IMR-90 (cell line): Measurements from ENCODE around the gene STAP1. TPM values are rescaled to one million over a fixed set of nuclear protein-coding genes. Genes with fewer than 3 reads are reported as not detected.
A peak's percentile ranks its signal among the peaks of the same experiment; 100 is the strongest.

Experiments used
- ATAC-seq: fragments of 200-7000 bp; cut with Tn5 transposase; 2 replicates; pipeline ENCODE4 v1.9.1; 2020; ENCODE audit warnings: low read depth, mild to moderate bottlenecking, moderate library complexity
- BruUV-seq: library from RNA; stranded (reverse); fragments of 400-500 nt; replicated peaks from 2 replicates; lab custom pipeline; 2021; lab: Mats Ljungman, UMichigan
- CTCF ChIA-PET: fragments of 300-600 bp; formaldehyde crosslinking; extraction: SDS; loops from one replicate; lab custom pipeline; 2021; ENCODE audit warnings: antibody characterized with exemption; lab: Yijun Ruan, JAX
- POLR2A ChIA-PET: fragments of 300-600 bp; sonication (Branson Sonifier 250); formaldehyde crosslinking; loops from one replicate; lab custom pipeline; 2022; ENCODE audit warnings: antibody characterized with exemption; ENCODE audit not compliant: unreplicated experiment; lab: Charles Lee
- DNase-seq: peaks from one replicate; pipeline ENCODE4 v3.0.0; 2013
- H2AFZ ChIP-seq: replicated peaks from 2 replicates; pipeline ENCODE3; 2013; ENCODE audit warnings: low read length, mild to moderate bottlenecking; ENCODE audit not compliant: poor library complexity
- H2AK5ac ChIP-seq: 2 replicates; pipeline ENCODE4 v1.6.1; 2013; ENCODE audit warnings: low read depth, low read length, inconsistent platforms
- H2AK9ac ChIP-seq: replicated peaks from 2 replicates; pipeline ENCODE3; 2013; ENCODE audit warnings: mild to moderate bottlenecking, low read depth, low read length, moderate library complexity; ENCODE audit not compliant: poor library complexity
- H2BK120ac ChIP-seq: 2 replicates; pipeline ENCODE4 v1.6.1; 2013; ENCODE audit warnings: low read depth, low read length, inconsistent platforms
- H2BK15ac ChIP-seq: 3 replicates; pipeline ENCODE4 v1.6.1; 2013; ENCODE audit warnings: low read depth, low read length, inconsistent platforms
- H2BK20ac ChIP-seq: 2 replicates; pipeline ENCODE4 v1.6.1; 2013; ENCODE audit warnings: low read depth, mild to moderate bottlenecking, inconsistent platforms, low read length, moderate library complexity
- H2BK5ac ChIP-seq: 2 replicates; pipeline ENCODE4 v1.6.1; 2013; ENCODE audit warnings: mild to moderate bottlenecking, low read depth, low read length, inconsistent platforms; ENCODE audit not compliant: poor library complexity, severe bottlenecking
- H3K14ac ChIP-seq: replicated peaks from 2 replicates; pipeline ENCODE4 v1.6.1; 2013; ENCODE audit warnings: low read depth, low read length, inconsistent platforms
- H3K18ac ChIP-seq: 2 replicates; pipeline ENCODE4 v1.6.1; 2013; ENCODE audit warnings: low read depth, low read length, control low read depth
- H3K23ac ChIP-seq: 2 replicates; pipeline ENCODE4 v1.6.1; 2013; ENCODE audit warnings: low read depth, low read length, inconsistent platforms
- H3K27ac ChIP-seq: 2 replicates; pipeline ENCODE4 v1.5.1; 2013; ENCODE audit warnings: mild to moderate bottlenecking, control low read depth, low read length; ENCODE audit not compliant: insufficient read depth
- H3K27me3 ChIP-seq: 2 replicates; pipeline ENCODE4 v1.6.1; 2013; ENCODE audit warnings: low read length; ENCODE audit not compliant: control insufficient read depth, insufficient read depth
- H3K36me3 ChIP-seq: 2 replicates; pipeline ENCODE4 v1.6.1; 2013; ENCODE audit warnings: low read length, mixed read lengths; ENCODE audit not compliant: control insufficient read depth, insufficient read depth
- H3K4ac ChIP-seq: 2 replicates; pipeline ENCODE4 v1.6.1; 2013; ENCODE audit warnings: low read depth, low read length, inconsistent platforms
- H3K4me1 ChIP-seq: 2 replicates; pipeline ENCODE4 v1.6.1; 2013; ENCODE audit warnings: low read length, mixed read lengths; ENCODE audit not compliant: control insufficient read depth, insufficient read depth
- H3K4me2 ChIP-seq: 2 replicates; pipeline ENCODE4 v1.6.1; 2013; ENCODE audit warnings: low read depth, mild to moderate bottlenecking, control low read depth, low read length, moderate library complexity
- H3K4me3 ChIP-seq: 2 replicates; pipeline ENCODE4 v1.5.1; 2013; ENCODE audit warnings: low read depth, mild to moderate bottlenecking, control low read depth, low read length, moderate library complexity; ENCODE audit not compliant: insufficient read depth
- H3K56ac ChIP-seq: 2 replicates; pipeline ENCODE4 v1.6.1; 2013; ENCODE audit warnings: low read length, inconsistent platforms; ENCODE audit not compliant: insufficient read depth; ENCODE audit errors: extremely low read depth
- H3K79me1 ChIP-seq, 2 experiments: 2 replicates each; pipeline ENCODE4 v1.6.1; 2013; ENCODE audit warnings: low read length in 2 of 2, inconsistent platforms in 1 of 2, low read depth in 1 of 2
- H3K9ac ChIP-seq: 2 replicates; pipeline ENCODE4 v1.6.1; 2013; ENCODE audit warnings: low read depth, low read length, control low read depth
- H3K9me1 ChIP-seq: 2 replicates; pipeline ENCODE4 v1.6.1; 2013; ENCODE audit warnings: low read length, inconsistent platforms; ENCODE audit not compliant: insufficient read depth
- H3K9me3 ChIP-seq: 2 replicates; pipeline ENCODE4 v1.6.1; 2013; ENCODE audit warnings: low read length; ENCODE audit not compliant: control insufficient read depth, insufficient read depth
- H4K20me1 ChIP-seq: 2 replicates; pipeline ENCODE4 v1.6.1; 2013; ENCODE audit warnings: low read length, inconsistent platforms; ENCODE audit not compliant: insufficient read depth
- H4K5ac ChIP-seq: 2 replicates; pipeline ENCODE4 v1.6.1; 2013; ENCODE audit warnings: mild to moderate bottlenecking, low read depth, low read length, control low read depth
- H4K8ac ChIP-seq, 2 experiments: 2 replicates each; pipeline ENCODE4 v1.6.1; 2013; ENCODE audit warnings: low read depth in 2 of 2, low read length in 2 of 2, control low read depth in 1 of 2, inconsistent platforms in 1 of 2
- H4K91ac ChIP-seq: 2 replicates; pipeline ENCODE4 v1.6.1; 2013; ENCODE audit warnings: low read depth, low read length, inconsistent platforms; ENCODE audit not compliant: insufficient read depth
- CEBPB ChIP-seq: IDR thresholded peaks from 2 replicates; pipeline ENCODE4 v1.6.1; 2012; ENCODE audit warnings: low read depth, low read length, improper control_type of control experiment
- CHD1 ChIP-seq: IDR thresholded peaks from 2 replicates; pipeline ENCODE4 v1.6.1; 2012; ENCODE audit warnings: low read depth, low read length, improper control_type of control experiment
- CTCF ChIP-seq: conservative IDR thresholded peaks from 2 replicates; pipeline ENCODE4 v1.5.1; 2012; ENCODE audit warnings: mild to moderate bottlenecking, low read depth, low read length, improper control_type of control experiment
- FOS ChIP-seq: fragments of 150-350 bp; IDR thresholded peaks from 2 replicates; pipeline ENCODE4 v1.6.1; 2016; ENCODE audit warnings: low read depth, low read length
- MAZ ChIP-seq: IDR thresholded peaks from 2 replicates; pipeline ENCODE4 v1.6.1; 2012; ENCODE audit warnings: low read depth, mild to moderate bottlenecking, low read length, improper control_type of control experiment, moderate library complexity, borderline replicate concordance
- MXI1 ChIP-seq: IDR thresholded peaks from 2 replicates; pipeline ENCODE4 v1.6.1; 2012; ENCODE audit warnings: low read depth, mild to moderate bottlenecking, low read length, moderate library complexity, borderline replicate concordance
- POLR2A ChIP-seq: IDR thresholded peaks from 2 replicates; pipeline ENCODE4 v1.6.1; 2012; ENCODE audit warnings: mild to moderate bottlenecking, low read depth, low read length
- RAD21 ChIP-seq: IDR thresholded peaks from 2 replicates; pipeline ENCODE4 v1.6.1; 2012; ENCODE audit warnings: low read length, improper control_type of control experiment
- RFX5 ChIP-seq: IDR thresholded peaks from 2 replicates; pipeline ENCODE4 v1.8.0; 2012; ENCODE audit warnings: low read depth, mild to moderate bottlenecking, low read length, moderate library complexity
- WGBS, 2 experiments: methylation state at CpG; one replicate each; pipeline versions ENCODE4 v1.1.5 to v1.1.7; 2013; ENCODE audit warnings: missing lambda C conversion rate in 2 of 2; ENCODE audit not compliant: insufficient read length in 1 of 2; ENCODE audit errors: extremely low coverage in 2 of 2; 5-methylcytosine and 5-hydroxymethylcytosine counted together
- dilution Hi-C: fragments of 300-500 bp; cut with HindIII; formaldehyde crosslinking; loops from one replicate; pipeline ENCODE4 v1.14.3; 2018; ENCODE audit warnings: low sequenced_read_pairs; ENCODE audit not compliant: unreplicated experiment
- in situ Hi-C: fragments of 300-500 bp; cut with MboI; formaldehyde crosslinking; loops from 3 replicates; pipeline ENCODE4 v1.14.3; 2019; ENCODE audit warnings: low sequenced_read_pairs, inconsistent platforms, mixed read lengths
- intact Hi-C: fragments of 100-400 bp; cut with micrococcal nuclease; formaldehyde crosslinking; loops from 2 replicates; pipeline ENCODE4 v1.10.0; 2022
- polyA plus RNA-seq, 3 experiments: library from polyadenylated mRNA; depleted of rRNA; stranded (reverse); fragments of >200 nt; gene quantifications; 2 replicates each; pipeline ENCODE4 v1.2.3, GENCODE V29; 2012; ENCODE audit warnings: low replicate concordance in 1 of 3
- total RNA-seq: library from RNA; depleted of rRNA; stranded (reverse); fragments of >200 nt; gene quantifications from 2 replicates; pipeline ENCODE4 v1.2.3, GENCODE V29; 2012

The STAP1 gene
- total and polyA plus RNA-seq, 2 of the 4 experiments (the other 2 are of a cell fraction): not detected

- Histone ChIP-seq H2BK15ac (no peak within 1 kb of the TSS), H4K5ac (peak within 1 kb of the TSS; percentile 47), H4K20me1 (no peaks in the 10 kb centered on the region), H3K9me3 (no peaks in the 10 kb centered on the region), H2AFZ (peak within 1 kb of the TSS; percentile 98), H3K56ac (peak within 1 kb of the TSS; percentile 87), H3K36me3 (no peaks in the 10 kb centered on the region), H3K4ac (peak within 1 kb of the TSS; percentile 62), H2AK9ac (peak within 1 kb of the TSS; percentile 85), H2BK20ac (no peak within 1 kb of the TSS), H3K27me3 (no peaks in the 10 kb centered on the region), H3K9ac (peak within 1 kb of the TSS; percentile 95), H3K4me2 (peak within 1 kb of the TSS; percentile 100), H2AK5ac (no peak within 1 kb of the TSS), H3K4me3 (peak within 1 kb of the TSS; percentile 88), H4K8ac (peak within 1 kb of the TSS; percentile 75 to 98), H3K79me1 (peaks cover 0 to 10% of the 10 kb centered on the region in 2 experiments; a peak in 2 of 4 replicates), H2BK120ac (peak within 1 kb of the TSS; percentile 28; the same call in 1 of the 2 replicates), H3K14ac (peak within 1 kb of the TSS; percentile 61), H3K27ac (peak within 1 kb of the TSS; percentile 96), H3K9me1 (no peaks in the 10 kb centered on the region), H3K23ac (peak within 1 kb of the TSS; percentile 13), H2BK5ac (peak within 1 kb of the TSS; percentile 82), H4K91ac (0 out of 2 replicates have a peak within 1 kb of the TSS, but pooled peaks have one; percentile 31), H3K18ac (peak within 1 kb of the TSS; percentile 49), H3K4me1 (no peaks in the 10 kb centered on the region)
- intact Hi-C loops (no loop called here), dilution Hi-C loops (no loop called here), in situ Hi-C loops (no loop called here)
- TF ChIP-seq CTCF: no peak
- peak; percentile 17; the same call in 1 of the 2 replicates for TF ChIP-seq MAZ
- no peak for TF ChIP-seq RFX5
- TF ChIP-seq FOS: no peak
- TF ChIP-seq POLR2A: peak; percentile 96
- TF ChIP-seq CHD1: no peak
- peak; percentile 64; the same call in 1 of the 2 replicates for TF ChIP-seq MXI1
- no peak for TF ChIP-seq CEBPB
- TF ChIP-seq RAD21: no peak
- CTCF ChIA-PET: interaction anchor here (0.6 kb wide), 1 partner anchor 10 kb away, joined by 3 read pairs; no protein-coding TSS in a partner anchor
- WGBS, 2 experiments: 3% methylated on average over 6 of the region's 53 CpGs; no CpG with 5 or more reads in 1 of the 2 experiments
- ATAC-seq (peak; percentile 100), DNase-seq (peak; percentile 97)
- POLR2A ChIA-PET: no interaction called here
- no TSS peak for BruUV-seq
Measured at GRCh38 chr4:67545199-67546003, 13.1 kb upstream of the STAP1 start, which contains the start of gene CENPC. Gene CENPC (minus strand): TSS chr4:67545503. CDS start chr4:67545355, 148 bp downstream.
